Transverse colon (tissue), 3 donors: ENCODE measurements around the gene SART1.

ENCODE experiments used
- POLR2A ChIP-seq: fragments of 450-650 bp; IDR thresholded peaks from one replicate; pipeline ENCODE4 v1.6.1; 2016; ENCODE audit warnings: antibody characterized with exemption, mild to moderate bottlenecking, moderate library complexity
- TF ChIP-seq, protein P1 (sequence below), 5 experiments: fragments of 200-600 bp in 3 of 5; fragments of 450-650 bp in 2 of 5; sonication (generic) in 3 of 5; IDR thresholded peaks; 1 replicate in 2 of 5; 2 replicates in 3 of 5; pipeline ENCODE4 v1.5.1; 2016 to 2017; ENCODE audit warnings: antibody characterized with exemption in 5 of 5, inconsistent platforms in 3 of 5, mild to moderate bottlenecking in 2 of 5, moderate library complexity in 1 of 5

DNA sequence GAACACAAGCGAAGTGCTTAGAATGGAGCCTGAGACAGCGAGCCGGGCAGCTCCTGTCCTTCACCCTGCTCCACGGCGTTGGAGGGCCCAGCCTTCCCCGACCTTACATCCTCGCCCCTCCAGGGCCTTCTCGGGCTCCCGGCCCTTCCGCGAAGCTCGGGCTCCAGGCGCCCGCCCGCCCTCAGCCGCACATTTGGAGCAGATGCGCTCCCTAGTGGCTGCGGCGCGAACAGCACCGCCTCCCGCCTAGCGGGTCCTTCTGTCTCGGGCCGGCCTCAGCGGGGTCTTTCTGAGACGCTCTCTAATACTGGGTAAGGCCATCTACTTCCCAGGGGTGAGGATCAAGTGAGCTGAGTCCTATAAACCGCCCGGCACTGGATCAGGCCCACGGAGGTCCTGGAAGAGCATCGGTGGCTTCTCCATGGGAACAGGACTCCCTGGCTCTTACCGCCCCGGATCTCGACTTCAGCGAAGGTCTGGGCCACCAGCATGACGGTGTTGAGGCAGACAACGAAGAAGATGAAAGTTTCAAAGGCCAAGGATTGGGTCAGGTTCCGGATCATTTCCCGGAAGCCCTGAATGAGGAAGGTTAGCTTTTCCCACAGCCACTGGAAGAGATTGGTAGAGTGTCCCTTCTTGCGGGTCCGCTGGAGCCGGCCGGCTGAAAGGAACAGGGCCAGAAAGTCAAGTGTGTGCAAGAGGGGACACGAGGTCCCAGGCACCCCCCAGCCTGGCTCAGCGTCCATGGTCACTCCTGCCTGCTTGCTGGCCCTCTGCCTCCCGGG lies 61.1 kb downstream of the SART1 start:
- TF ChIP-seq POLR2A, result no peak
- TF ChIP-seq, protein P1, sequence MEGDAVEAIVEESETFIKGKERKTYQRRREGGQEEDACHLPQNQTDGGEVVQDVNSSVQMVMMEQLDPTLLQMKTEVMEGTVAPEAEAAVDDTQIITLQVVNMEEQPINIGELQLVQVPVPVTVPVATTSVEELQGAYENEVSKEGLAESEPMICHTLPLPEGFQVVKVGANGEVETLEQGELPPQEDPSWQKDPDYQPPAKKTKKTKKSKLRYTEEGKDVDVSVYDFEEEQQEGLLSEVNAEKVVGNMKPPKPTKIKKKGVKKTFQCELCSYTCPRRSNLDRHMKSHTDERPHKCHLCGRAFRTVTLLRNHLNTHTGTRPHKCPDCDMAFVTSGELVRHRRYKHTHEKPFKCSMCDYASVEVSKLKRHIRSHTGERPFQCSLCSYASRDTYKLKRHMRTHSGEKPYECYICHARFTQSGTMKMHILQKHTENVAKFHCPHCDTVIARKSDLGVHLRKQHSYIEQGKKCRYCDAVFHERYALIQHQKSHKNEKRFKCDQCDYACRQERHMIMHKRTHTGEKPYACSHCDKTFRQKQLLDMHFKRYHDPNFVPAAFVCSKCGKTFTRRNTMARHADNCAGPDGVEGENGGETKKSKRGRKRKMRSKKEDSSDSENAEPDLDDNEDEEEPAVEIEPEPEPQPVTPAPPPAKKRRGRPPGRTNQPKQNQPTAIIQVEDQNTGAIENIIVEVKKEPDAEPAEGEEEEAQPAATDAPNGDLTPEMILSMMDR (IDR thresholded peaks at IDR 0.05), result peak; percentile 88 to 98 (median 97)
